HFFc6 (cell line): ENCODE results near the gene HEXD. TPM values are rescaled to one million over a fixed set of nuclear protein-coding genes. Genes with fewer than 3 reads are reported as not detected.

Experiments used
- DNase-seq: peaks from one replicate; pipeline ENCODE4 v3.0.0-alpha.2; 2018
- H3K27ac Mint-ChIP-seq: 2 replicates; pipeline ENCODE4 v1.8.0; 2020; ENCODE audit warnings: mild to moderate bottlenecking, mixed read lengths
- H3K27me3 Mint-ChIP-seq: 2 replicates; pipeline ENCODE4 v1.8.0; 2021; ENCODE audit warnings: mild to moderate bottlenecking, moderate library complexity, mixed read lengths; ENCODE audit not compliant: insufficient read depth
- H3K36me3 Mint-ChIP-seq: 2 replicates; pipeline ENCODE4 v1.8.0; 2021; ENCODE audit warnings: low read depth, mixed read lengths
- H3K4me1 Mint-ChIP-seq: 2 replicates; pipeline ENCODE4 v1.8.0; 2020; ENCODE audit warnings: low read depth, mixed read lengths
- H3K4me3 Mint-ChIP-seq: 2 replicates; pipeline ENCODE4 v1.8.0; 2020; ENCODE audit warnings: mild to moderate bottlenecking, moderate library complexity, mixed read lengths
- H3K9me3 Mint-ChIP-seq: 2 replicates; pipeline ENCODE4 v1.8.0; 2020; ENCODE audit warnings: mild to moderate bottlenecking, mixed read lengths
- total RNA-seq, 6 experiments: library from RNA; stranded (reverse); fragmentation: NEBNext Ultra II Directional; extraction: Animal tissue kit (Norgen Biotek cat#: 25700); gene quantifications; 2 replicates in 1 of 6; 3 replicates in 5 of 6; pipeline ENCODE4 v1.2.3, GENCODE V29; 2021
- TF ChIP-seq, protein P1 (sequence below): fragments of 200-600 bp; sonication (generic); IDR thresholded peaks from 2 replicates; pipeline ENCODE4 v1.5.0; 2021; ENCODE audit warnings: antibody characterized with exemption, mild to moderate bottlenecking

The HEXD gene
- total RNA-seq, 6 experiments from 2014 or later = 4.3 to 6.8 (median 5.6) TPM

DNA sequence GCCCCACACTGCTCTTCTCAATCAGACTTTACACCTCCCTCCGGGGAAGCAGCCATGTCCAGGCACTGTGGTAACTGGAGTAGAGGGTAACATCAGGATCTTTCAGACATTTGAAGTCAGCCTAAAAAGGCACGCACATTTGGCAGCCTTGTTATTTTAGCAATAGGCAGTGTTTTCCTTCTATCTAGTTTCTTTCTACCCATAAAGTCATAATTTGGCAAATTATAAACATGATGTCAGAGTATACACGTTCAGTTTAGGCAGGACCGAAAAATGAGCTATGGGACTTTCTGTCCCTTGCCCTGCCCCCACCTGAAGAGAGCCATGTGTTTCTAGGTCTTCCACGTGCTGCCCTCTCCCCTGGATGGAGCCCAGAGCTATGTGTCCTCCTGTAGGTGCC, 61.5 kb downstream of the HEXD start:
- H3K36me3 Mint-ChIP-seq = no peaks in the 10 kb centered on the region; the same call in 1 of the 2 replicates
- no peaks in the 10 kb centered on the region for H3K9me3 Mint-ChIP-seq
- H3K4me3 Mint-ChIP-seq = no peak overlapping the region
- TF ChIP-seq, protein P1, sequence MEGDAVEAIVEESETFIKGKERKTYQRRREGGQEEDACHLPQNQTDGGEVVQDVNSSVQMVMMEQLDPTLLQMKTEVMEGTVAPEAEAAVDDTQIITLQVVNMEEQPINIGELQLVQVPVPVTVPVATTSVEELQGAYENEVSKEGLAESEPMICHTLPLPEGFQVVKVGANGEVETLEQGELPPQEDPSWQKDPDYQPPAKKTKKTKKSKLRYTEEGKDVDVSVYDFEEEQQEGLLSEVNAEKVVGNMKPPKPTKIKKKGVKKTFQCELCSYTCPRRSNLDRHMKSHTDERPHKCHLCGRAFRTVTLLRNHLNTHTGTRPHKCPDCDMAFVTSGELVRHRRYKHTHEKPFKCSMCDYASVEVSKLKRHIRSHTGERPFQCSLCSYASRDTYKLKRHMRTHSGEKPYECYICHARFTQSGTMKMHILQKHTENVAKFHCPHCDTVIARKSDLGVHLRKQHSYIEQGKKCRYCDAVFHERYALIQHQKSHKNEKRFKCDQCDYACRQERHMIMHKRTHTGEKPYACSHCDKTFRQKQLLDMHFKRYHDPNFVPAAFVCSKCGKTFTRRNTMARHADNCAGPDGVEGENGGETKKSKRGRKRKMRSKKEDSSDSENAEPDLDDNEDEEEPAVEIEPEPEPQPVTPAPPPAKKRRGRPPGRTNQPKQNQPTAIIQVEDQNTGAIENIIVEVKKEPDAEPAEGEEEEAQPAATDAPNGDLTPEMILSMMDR = no peak
- no peaks in the 10 kb centered on the region; the same call in 1 of the 2 replicates for H3K27me3 Mint-ChIP-seq
- H3K4me1 Mint-ChIP-seq = no peaks in the 10 kb centered on the region
- DNase-seq = no peak
- no peak overlapping the region for H3K27ac Mint-ChIP-seq

DNA sequence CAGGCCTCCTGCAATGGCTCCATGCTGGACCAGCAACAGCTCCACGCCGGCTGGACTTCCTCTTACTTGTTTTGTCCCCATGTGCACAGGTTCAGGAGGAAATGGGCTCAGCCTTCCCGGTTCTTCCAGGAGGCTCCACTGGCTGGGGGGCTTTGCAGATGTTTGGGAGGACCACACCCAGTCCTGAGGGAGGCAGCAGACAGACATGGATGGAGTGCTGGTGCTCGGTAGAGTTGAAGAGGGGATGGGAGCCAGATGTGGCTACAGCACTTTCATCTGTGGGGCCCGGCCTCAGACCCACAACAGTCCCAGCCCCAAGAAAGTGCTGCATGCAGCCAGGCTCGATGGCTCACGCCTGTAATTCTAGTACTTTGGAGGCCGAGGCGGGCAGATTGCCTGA, 62.2 kb downstream of the HEXD start:
- Mint-ChIP-seq H3K4me1 (no peaks in the 10 kb centered on the region), H3K9me3 (no peaks in the 10 kb centered on the region), H3K4me3 (no peak overlapping the region), H3K36me3 (no peaks in the 10 kb centered on the region; the same call in none of the 2 replicates), H3K27me3 (no peaks in the 10 kb centered on the region; the same call in 1 of the 2 replicates), H3K27ac (no peak overlapping the region)
- DNase-seq = no peak
- TF ChIP-seq, protein P1 = no peak

DNA sequence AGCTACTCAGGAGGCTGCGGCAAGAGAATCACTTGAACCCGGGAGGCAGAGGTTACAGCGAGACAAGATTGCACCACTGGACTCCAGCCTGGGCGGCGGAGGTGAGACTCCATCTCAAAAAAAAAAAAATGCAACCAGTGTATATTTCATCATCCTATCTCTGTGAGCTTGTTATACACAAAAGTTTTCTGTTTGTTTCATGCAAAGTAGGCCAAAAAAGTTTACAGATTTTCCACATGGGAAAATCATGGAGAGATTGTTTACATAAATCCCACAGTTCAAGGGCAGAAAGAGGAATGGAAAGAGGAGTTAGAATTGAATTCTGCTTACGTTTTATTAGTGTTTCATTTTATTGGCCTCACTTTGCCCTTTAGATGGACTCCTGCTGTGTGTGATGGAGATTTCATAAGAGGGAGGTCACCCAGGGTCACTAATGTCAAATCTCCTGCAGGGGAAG, 65.1 kb downstream of the HEXD start:
- Mint-ChIP-seq H3K27ac (no peak overlapping the region), H3K4me1 (no peaks in the 10 kb centered on the region), H3K9me3 (no peaks in the 10 kb centered on the region), H3K27me3 (no peaks in the 10 kb centered on the region; the same call in 1 of the 2 replicates), H3K4me3 (no peak overlapping the region), H3K36me3 (no peaks in the 10 kb centered on the region; the same call in none of the 2 replicates)
- TF ChIP-seq, protein P1 = no peak
- DNase-seq = no peak

DNA sequence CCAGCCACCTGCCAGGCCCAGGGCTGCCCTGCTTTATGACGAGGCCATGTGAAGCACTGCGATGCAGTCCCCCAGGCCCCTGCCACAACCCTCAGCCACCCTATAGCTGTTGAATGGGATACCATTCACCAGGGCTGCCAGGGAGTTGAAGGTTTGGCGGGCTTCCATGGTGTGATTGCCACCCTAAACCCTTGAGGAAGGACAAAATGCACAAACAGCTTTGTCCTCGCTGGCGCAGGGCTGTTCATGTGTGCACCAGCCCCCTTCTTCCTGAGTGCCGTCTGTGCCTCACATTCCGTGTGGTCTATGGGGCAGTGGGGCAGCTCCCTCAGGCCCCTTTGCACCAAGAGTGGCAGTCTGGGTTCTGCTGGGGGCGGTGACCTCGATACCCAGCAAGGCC, 65.7 kb downstream of the HEXD start:
- Mint-ChIP-seq H3K9me3 (no peaks in the 10 kb centered on the region), H3K36me3 (no peaks in the 10 kb centered on the region; the same call in none of the 2 replicates)
- no peak for DNase-seq

DNA sequence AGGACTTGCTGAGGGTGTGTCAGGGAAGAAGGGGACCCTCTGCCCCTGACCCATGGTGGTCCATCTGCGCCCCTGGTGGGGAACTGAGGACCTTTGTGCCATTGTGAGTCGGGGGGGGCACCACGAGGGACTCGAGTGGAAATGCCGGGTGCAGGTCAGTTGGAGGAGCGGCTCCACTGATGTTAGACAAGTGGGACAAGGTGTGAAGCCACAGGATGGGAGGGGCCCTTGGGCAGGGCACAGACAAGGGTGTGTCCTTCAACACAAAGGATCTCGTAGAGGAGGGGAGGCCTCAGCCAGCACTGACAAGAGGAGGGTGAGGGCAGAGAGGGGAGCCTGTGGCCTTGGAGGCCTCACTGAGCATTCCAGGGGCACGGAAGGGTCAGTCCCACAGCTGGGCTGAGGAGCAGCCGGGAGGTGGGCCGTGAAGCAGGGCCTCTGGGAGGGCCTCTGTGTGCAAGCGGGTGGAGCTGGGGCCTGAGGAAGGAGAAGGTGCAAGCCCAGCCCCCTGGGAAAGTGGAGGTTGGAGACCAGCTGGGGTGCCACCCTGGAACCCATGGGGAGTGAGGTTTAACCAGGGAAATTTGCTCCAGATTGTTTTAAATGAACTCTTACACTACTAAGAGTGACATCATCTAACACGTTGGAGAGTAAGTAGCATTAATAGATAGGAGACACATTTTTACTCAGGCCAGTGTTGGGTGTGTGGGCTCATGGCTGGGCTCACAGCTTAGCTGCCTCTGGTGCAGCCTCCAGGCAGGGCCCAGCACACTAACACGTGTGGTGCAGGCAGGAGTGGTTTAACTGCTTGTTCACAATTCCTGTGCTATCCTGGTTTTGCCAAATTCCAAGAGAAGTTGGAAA, 68.3 kb downstream of the HEXD start:
- peaks cover 8% of the 10 kb centered on the region; the same call in 1 of the 2 replicates for H3K4me1 Mint-ChIP-seq
- TF ChIP-seq, protein P1 = no peak
- no peaks in the 10 kb centered on the region; the same call in 1 of the 2 replicates for H3K27me3 Mint-ChIP-seq
- H3K36me3 Mint-ChIP-seq = no peaks in the 10 kb centered on the region; the same call in none of the 2 replicates
- no peak overlapping the region for H3K27ac Mint-ChIP-seq
- H3K9me3 Mint-ChIP-seq = no peaks in the 10 kb centered on the region
- no peak overlapping the region for H3K4me3 Mint-ChIP-seq
- no peak for DNase-seq

More for the DNA sequence above, 65.7 kb downstream of the HEXD start:
- Mint-ChIP-seq H3K27ac (no peak overlapping the region), H3K27me3 (no peaks in the 10 kb centered on the region; the same call in 1 of the 2 replicates), H3K4me3 (no peak overlapping the region), H3K4me1 (peaks cover 2% of the 10 kb centered on the region; the same call in 1 of the 2 replicates)
- TF ChIP-seq, protein P1 = no peak
